ENCODE results near the gene CDH23.

DNA sequence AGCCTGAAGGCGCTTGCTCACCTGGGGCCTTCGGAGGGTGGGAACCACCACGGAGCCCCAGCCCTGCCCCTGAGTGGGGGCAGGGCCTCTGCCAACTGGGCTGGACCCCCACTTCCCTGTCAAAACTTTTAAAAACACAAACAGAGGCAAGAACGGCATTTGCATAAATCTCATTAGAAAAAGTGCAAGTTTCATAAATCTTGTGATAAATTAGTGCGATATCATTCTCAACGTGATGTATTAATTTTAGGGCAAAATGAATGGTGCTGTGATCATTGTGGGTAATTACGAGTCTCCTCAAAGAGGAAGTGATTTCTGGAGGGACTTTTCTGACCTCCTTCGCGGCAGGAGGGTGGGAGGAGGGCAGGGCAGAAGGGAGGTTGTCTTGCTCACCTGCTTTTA lies 98.3 kb downstream of the CDH23 start:
- TF ChIP-seq, protein P1, sequence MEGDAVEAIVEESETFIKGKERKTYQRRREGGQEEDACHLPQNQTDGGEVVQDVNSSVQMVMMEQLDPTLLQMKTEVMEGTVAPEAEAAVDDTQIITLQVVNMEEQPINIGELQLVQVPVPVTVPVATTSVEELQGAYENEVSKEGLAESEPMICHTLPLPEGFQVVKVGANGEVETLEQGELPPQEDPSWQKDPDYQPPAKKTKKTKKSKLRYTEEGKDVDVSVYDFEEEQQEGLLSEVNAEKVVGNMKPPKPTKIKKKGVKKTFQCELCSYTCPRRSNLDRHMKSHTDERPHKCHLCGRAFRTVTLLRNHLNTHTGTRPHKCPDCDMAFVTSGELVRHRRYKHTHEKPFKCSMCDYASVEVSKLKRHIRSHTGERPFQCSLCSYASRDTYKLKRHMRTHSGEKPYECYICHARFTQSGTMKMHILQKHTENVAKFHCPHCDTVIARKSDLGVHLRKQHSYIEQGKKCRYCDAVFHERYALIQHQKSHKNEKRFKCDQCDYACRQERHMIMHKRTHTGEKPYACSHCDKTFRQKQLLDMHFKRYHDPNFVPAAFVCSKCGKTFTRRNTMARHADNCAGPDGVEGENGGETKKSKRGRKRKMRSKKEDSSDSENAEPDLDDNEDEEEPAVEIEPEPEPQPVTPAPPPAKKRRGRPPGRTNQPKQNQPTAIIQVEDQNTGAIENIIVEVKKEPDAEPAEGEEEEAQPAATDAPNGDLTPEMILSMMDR (IDR thresholded peaks at IDR 0.05), result no peak
- no peak for TF ChIP-seq POLR2A (IDR thresholded peaks at IDR 0.05)

Measured in uterus (tissue), 2 donors.